Measurements from ENCODE around the gene MMP12. TPM values are rescaled to one million over a fixed set of nuclear protein-coding genes. Genes with fewer than 3 reads are reported as not detected.

MMP12 gene
- total RNA-seq: under 0.01 and 0.36 TPM in 2 replicates

DNA sequence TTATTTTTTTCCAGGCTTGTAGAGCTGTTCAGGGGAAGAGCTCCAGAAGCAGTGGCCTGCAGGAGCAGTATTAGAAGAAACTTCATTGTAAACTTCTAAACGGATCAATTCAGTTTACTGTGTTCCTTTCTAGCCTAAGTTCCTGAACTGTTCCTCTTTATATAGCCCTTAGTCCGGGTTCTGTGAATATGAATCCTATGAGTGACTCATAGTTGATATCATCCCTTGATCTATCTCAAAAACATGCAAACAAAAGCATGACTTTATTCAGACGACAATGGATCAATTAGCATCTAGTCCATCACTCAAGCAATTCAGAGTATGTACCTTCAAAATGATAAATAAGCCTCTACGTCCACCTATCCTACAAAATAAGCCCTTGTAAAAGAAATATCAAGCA is at the start of gene MMP12:
MMP12 (minus strand) TSS at position 131 of the 400 bp plus-strand sequence; CDS start at position 86, 45 bp downstream.
- H3K36me3 ChIP-seq (ENCODE audit: insufficient read depth, low read length): no peaks in the 10 kb centered on the region
- no peak within 1 kb of the TSS for H3K4me3 ChIP-seq (ENCODE audit: insufficient read depth, low read length)
- no peak within 1 kb of the TSS for H2AFZ ChIP-seq (ENCODE audit: low read length)
- H3K9me3 ChIP-seq (ENCODE audit: low read depth, low read length): no peaks in the 10 kb centered on the region
- H3K27me3 ChIP-seq (ENCODE audit: insufficient read depth, low read length): no peaks in the 10 kb centered on the region
- H3K4me1 ChIP-seq (ENCODE audit: insufficient read depth, low read length): no peaks in the 10 kb centered on the region
- H3K79me2 ChIP-seq (ENCODE audit: insufficient read depth, low read length): no peaks in the 10 kb centered on the region
- no peak within 1 kb of the TSS for H3K4me2 ChIP-seq (ENCODE audit: insufficient read depth, low read length)
- TF ChIP-seq, protein P1, sequence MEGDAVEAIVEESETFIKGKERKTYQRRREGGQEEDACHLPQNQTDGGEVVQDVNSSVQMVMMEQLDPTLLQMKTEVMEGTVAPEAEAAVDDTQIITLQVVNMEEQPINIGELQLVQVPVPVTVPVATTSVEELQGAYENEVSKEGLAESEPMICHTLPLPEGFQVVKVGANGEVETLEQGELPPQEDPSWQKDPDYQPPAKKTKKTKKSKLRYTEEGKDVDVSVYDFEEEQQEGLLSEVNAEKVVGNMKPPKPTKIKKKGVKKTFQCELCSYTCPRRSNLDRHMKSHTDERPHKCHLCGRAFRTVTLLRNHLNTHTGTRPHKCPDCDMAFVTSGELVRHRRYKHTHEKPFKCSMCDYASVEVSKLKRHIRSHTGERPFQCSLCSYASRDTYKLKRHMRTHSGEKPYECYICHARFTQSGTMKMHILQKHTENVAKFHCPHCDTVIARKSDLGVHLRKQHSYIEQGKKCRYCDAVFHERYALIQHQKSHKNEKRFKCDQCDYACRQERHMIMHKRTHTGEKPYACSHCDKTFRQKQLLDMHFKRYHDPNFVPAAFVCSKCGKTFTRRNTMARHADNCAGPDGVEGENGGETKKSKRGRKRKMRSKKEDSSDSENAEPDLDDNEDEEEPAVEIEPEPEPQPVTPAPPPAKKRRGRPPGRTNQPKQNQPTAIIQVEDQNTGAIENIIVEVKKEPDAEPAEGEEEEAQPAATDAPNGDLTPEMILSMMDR (IDR thresholded peaks at IDR 0.05; ENCODE audit: extremely low read depth, low read depth, low read length): no peak
- no peak for DNase-seq (ENCODE audit: insufficient read length, low spot score, missing footprints)
- H4K20me1 ChIP-seq (ENCODE audit: insufficient read depth, low read length): no peaks in the 10 kb centered on the region
- H3K27ac ChIP-seq (ENCODE audit: low read depth, low read length): no peak within 1 kb of the TSS

DNA sequence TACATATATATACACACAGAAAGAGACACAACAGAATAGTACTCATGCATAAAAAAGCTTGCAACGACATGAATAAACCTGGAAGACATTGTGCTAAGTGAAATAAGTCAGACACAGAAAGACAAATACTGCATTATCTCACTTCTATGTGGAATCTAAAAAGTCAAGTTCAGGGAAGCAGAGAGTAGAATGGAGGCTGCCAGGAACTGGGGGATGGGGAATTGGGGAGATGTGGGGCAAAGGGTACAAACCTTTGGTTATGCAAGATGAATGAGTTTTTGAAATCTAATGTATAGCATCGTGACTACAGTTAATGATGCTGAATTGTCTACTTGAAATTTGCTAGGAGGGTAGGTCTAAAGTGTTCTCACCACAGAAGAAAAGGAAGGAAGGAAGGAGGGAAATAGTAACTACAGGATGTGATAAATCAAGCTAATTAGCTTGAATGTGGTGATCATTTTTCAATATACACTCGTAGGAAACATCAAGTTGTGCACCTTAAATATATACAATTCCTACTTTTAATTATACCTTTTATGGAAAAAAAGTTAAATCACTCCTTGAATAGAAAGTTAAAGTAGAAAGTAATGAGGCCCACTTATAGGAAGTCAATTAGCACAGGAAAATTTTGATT is 46.9 kb upstream of the MMP12 start:
- Histone ChIP-seq H4K20me1 (ENCODE audit: insufficient read depth, low read length) (no peaks in the 10 kb centered on the region), H3K4me2 (ENCODE audit: insufficient read depth, low read length) (no peak overlapping the region), H3K36me3 (ENCODE audit: insufficient read depth, low read length) (no peaks in the 10 kb centered on the region), H3K79me2 (ENCODE audit: insufficient read depth, low read length) (no peaks in the 10 kb centered on the region), H3K4me3 (ENCODE audit: insufficient read depth, low read length) (no peak overlapping the region), H3K27me3 (ENCODE audit: insufficient read depth, low read length) (no peaks in the 10 kb centered on the region), H3K9me3 (ENCODE audit: low read depth, low read length) (no peaks in the 10 kb centered on the region), H3K27ac (ENCODE audit: low read depth, low read length) (no peak overlapping the region), H3K4me1 (ENCODE audit: insufficient read depth, low read length) (no peaks in the 10 kb centered on the region), H2AFZ (ENCODE audit: low read length) (no peak overlapping the region)
- TF ChIP-seq, protein P1 (IDR thresholded peaks at IDR 0.05; ENCODE audit: extremely low read depth, low read depth, low read length): no peak
- DNase-seq (ENCODE audit: insufficient read length, low spot score, missing footprints): no peak

DNA sequence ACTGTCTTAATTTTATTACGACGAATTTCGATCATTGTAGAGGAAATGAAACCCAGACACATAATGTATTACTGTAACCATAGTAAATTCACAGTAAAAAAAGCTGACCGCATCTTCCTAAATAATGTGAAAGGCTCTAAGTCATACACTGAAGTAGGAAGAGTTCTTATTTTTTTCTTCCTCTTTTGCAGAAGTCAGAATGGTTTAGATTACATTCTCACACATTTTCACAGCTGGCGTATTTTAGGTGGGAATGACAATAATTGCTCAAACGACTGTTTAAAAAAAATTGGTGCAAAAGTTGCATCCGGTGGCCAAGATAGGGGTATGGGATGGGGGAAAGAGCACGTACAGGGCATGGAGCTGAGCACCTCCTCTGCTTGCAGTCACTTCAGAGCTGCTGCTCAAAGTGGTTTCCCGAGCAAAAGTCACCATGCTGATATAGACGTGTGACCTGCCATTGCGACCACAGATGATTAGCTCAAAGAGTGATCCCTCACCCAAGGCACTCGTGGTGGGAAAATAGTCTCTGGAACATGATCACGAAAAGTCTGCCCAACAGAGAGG is 45.4 kb upstream of the MMP12 start:
- no peaks in the 10 kb centered on the region for H3K79me2 ChIP-seq (ENCODE audit: insufficient read depth, low read length)
- DNase-seq (ENCODE audit: insufficient read length, low spot score, missing footprints): no peak
- H3K4me2 ChIP-seq (ENCODE audit: insufficient read depth, low read length): no peak overlapping the region
- H3K27ac ChIP-seq (ENCODE audit: low read depth, low read length): no peak overlapping the region
- H4K20me1 ChIP-seq (ENCODE audit: insufficient read depth, low read length): no peaks in the 10 kb centered on the region
- H3K4me1 ChIP-seq (ENCODE audit: insufficient read depth, low read length): no peaks in the 10 kb centered on the region
- TF ChIP-seq, protein P1 (IDR thresholded peaks at IDR 0.05; ENCODE audit: extremely low read depth, low read depth, low read length): no peak
- H3K9me3 ChIP-seq (ENCODE audit: low read depth, low read length): no peaks in the 10 kb centered on the region
- H3K27me3 ChIP-seq (ENCODE audit: insufficient read depth, low read length): no peaks in the 10 kb centered on the region
- H2AFZ ChIP-seq (ENCODE audit: low read length): no peak overlapping the region
- H3K4me3 ChIP-seq (ENCODE audit: insufficient read depth, low read length): no peak overlapping the region
- H3K36me3 ChIP-seq (ENCODE audit: insufficient read depth, low read length): no peaks in the 10 kb centered on the region

DNA sequence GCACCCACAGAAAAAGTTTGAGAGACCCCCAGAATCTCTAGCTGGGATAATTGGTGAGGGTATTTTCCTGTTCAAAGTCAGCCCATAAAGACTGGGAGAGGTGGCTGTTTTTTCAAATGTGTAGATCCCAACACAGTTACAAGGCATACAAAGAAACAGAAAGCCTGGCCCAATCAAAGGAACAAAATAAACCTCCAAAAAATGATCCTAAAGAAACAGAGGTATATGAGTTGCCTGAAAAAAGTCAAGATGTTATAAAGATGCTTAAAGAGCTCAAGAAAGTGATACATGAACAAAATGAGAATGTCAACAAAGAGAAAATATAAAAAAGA is 40.2 kb upstream of the MMP12 start:
- H2AFZ ChIP-seq (ENCODE audit: low read length): no peak overlapping the region
- H3K27ac ChIP-seq (ENCODE audit: low read depth, low read length): no peak overlapping the region
- H4K20me1 ChIP-seq (ENCODE audit: insufficient read depth, low read length): no peaks in the 10 kb centered on the region
- H3K9me3 ChIP-seq (ENCODE audit: low read depth, low read length): no peaks in the 10 kb centered on the region
- H3K27me3 ChIP-seq (ENCODE audit: insufficient read depth, low read length): no peaks in the 10 kb centered on the region
- no peaks in the 10 kb centered on the region for H3K4me1 ChIP-seq (ENCODE audit: insufficient read depth, low read length)
- no peak overlapping the region for H3K4me3 ChIP-seq (ENCODE audit: insufficient read depth, low read length)
- DNase-seq (ENCODE audit: insufficient read length, low spot score, missing footprints): no peak
- no peaks in the 10 kb centered on the region for H3K79me2 ChIP-seq (ENCODE audit: insufficient read depth, low read length)
- H3K4me2 ChIP-seq (ENCODE audit: insufficient read depth, low read length): no peak overlapping the region
- TF ChIP-seq, protein P1 (IDR thresholded peaks at IDR 0.05; ENCODE audit: extremely low read depth, low read depth, low read length): peak; percentile 4
- no peaks in the 10 kb centered on the region for H3K36me3 ChIP-seq (ENCODE audit: insufficient read depth, low read length)

Measured in osteoblast (primary cell).